TTC549 (cell line): ENCODE results near the gene LRRC27.
"Not testable (repeated sequence)": the region's sequence is repeated elsewhere in the genome, so short reads cannot be mapped to it uniquely, and the experiment has no call there.

Experiments used
- FAIRE-seq: peaks from 2 replicates; lab custom pipeline; 2012; peaks lifted over from hg19 to GRCh38; lab: Jason Lieb, UNC

Gene LRRC27

GRCh38 chr10:132338876-132339275 lies 6.9 kb downstream of the LRRC27 start:
- no peak for FAIRE-seq

GRCh38 chr10:132339276-132339675 lies 7.3 kb downstream of the LRRC27 start:
- FAIRE-seq, result no peak

- no peak for FAIRE-seq
Observed at GRCh38 chr10:132341017-132341416, 9.0 kb downstream of the LRRC27 start.

- FAIRE-seq, result no peak
Observed at GRCh38 chr10:132341781-132342180, 9.8 kb downstream of the LRRC27 start.

- no peak for FAIRE-seq
Observed at GRCh38 chr10:132342553-132342952, 10.6 kb downstream of the LRRC27 start.

GRCh38 chr10:132344386-132344785 lies 12.4 kb downstream of the LRRC27 start:
- FAIRE-seq, result no peak

- FAIRE-seq, result no peak
Observed at GRCh38 chr10:132345345-132345744, 13.4 kb downstream of the LRRC27 start.

GRCh38 chr10:132346806-132347205 lies 14.8 kb downstream of the LRRC27 start:
- FAIRE-seq, result no peak

GRCh38 chr10:132347211-132347930 lies 15.4 kb downstream of the LRRC27 start:
- FAIRE-seq, result no peak

- no peak for FAIRE-seq
Observed at GRCh38 chr10:132347931-132348267, 15.9 kb downstream of the LRRC27 start.

- no peak for FAIRE-seq
Observed at GRCh38 chr10:132349766-132350165, 17.8 kb downstream of the LRRC27 start.

- no peak for FAIRE-seq
Observed at GRCh38 chr10:132350391-132350790, 18.4 kb downstream of the LRRC27 start.

GRCh38 chr10:132350946-132351345 lies 19.0 kb downstream of the LRRC27 start:
- no peak for FAIRE-seq

- FAIRE-seq, result no peak
Observed at GRCh38 chr10:132351611-132352010, 19.6 kb downstream of the LRRC27 start.

GRCh38 chr10:132352462-132353308 lies 20.7 kb downstream of the LRRC27 start:
- not testable (repeated sequence) for FAIRE-seq

- FAIRE-seq, result no peak
Observed at GRCh38 chr10:132353456-132354355, 21.7 kb downstream of the LRRC27 start.

GRCh38 chr10:132354356-132355094 lies 22.5 kb downstream of the LRRC27 start:
- no peak for FAIRE-seq

GRCh38 chr10:132355297-132355696 lies 23.3 kb downstream of the LRRC27 start:
- FAIRE-seq, result no peak

- no peak for FAIRE-seq
Observed at GRCh38 chr10:132355754-132356153, 23.8 kb downstream of the LRRC27 start.

- FAIRE-seq, result no peak
Observed at GRCh38 chr10:132356621-132357195, 24.7 kb downstream of the LRRC27 start.

GRCh38 chr10:132357286-132358058 lies 25.5 kb downstream of the LRRC27 start:
- FAIRE-seq, result no peak
